ENCODE measurements around the gene PFKP. TPM values are rescaled to one million over a fixed set of nuclear protein-coding genes. Genes with fewer than 3 reads are reported as not detected.

The PFKP gene
- total RNA-seq, 2 experiments from 2014 or later = 32.2 to 38.9 TPM

- Histone ChIP-seq H3K9me3 (ENCODE audit: control insufficient read depth in 1 of 2, insufficient read depth in 1 of 2, low read length in 2 of 2) (no peaks in the 10 kb centered on the region), H3K36me3 (ENCODE audit: insufficient read depth, low read length) (no peaks in the 10 kb centered on the region), H3K27ac (ENCODE audit: low read depth in 1 of 2, low read length in 2 of 2) (no peak overlapping the region), H3K4me1 (ENCODE audit: insufficient read depth, low read length) (peaks cover 5% of the 10 kb centered on the region), H3K4me3 (ENCODE audit: low read length) (no peak overlapping the region), H3K27me3 (ENCODE audit: control insufficient read depth in 1 of 2, insufficient read depth in 2 of 2, low read length in 2 of 2) (no peaks in the 10 kb centered on the region)
- ATAC-seq (ENCODE audit: poor library complexity) (no peak), DNase-seq (no peak)
- intact Hi-C loops (cut with DNase I, micrococcal nuclease) = no loop called here
- no peak overlapping the region for H3K4me3 Mint-ChIP-seq
- peaks cover 11% of the 10 kb centered on the region for H3K27me3 Mint-ChIP-seq
- no peak overlapping the region for H3K27ac Mint-ChIP-seq
- H3K9me3 Mint-ChIP-seq = no peaks in the 10 kb centered on the region
- no peaks in the 10 kb centered on the region for H3K4me1 Mint-ChIP-seq (ENCODE audit: low read depth)
- no peaks in the 10 kb centered on the region for H3K36me3 Mint-ChIP-seq (ENCODE audit: low read depth)
- TF ChIP-seq, protein P1, sequence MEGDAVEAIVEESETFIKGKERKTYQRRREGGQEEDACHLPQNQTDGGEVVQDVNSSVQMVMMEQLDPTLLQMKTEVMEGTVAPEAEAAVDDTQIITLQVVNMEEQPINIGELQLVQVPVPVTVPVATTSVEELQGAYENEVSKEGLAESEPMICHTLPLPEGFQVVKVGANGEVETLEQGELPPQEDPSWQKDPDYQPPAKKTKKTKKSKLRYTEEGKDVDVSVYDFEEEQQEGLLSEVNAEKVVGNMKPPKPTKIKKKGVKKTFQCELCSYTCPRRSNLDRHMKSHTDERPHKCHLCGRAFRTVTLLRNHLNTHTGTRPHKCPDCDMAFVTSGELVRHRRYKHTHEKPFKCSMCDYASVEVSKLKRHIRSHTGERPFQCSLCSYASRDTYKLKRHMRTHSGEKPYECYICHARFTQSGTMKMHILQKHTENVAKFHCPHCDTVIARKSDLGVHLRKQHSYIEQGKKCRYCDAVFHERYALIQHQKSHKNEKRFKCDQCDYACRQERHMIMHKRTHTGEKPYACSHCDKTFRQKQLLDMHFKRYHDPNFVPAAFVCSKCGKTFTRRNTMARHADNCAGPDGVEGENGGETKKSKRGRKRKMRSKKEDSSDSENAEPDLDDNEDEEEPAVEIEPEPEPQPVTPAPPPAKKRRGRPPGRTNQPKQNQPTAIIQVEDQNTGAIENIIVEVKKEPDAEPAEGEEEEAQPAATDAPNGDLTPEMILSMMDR (IDR thresholded peaks at IDR 0.05) = no peak
- CTCF ChIA-PET = no interaction called here
- POLR2A ChIA-PET = no interaction called here
Observed at GRCh38 chr10:3053155-3053554, 14.2 kb upstream of the PFKP start.

GRCh38 chr10:3054183-3054850, 13.0 kb upstream of the PFKP start:
- TF ChIP-seq, protein P1 (IDR thresholded peaks at IDR 0.05) = no peak
- ChIA-PET CTCF (no interaction called here), POLR2A (no interaction called here)
- Histone ChIP-seq H3K9me3 (ENCODE audit: control insufficient read depth in 1 of 2, insufficient read depth in 1 of 2, low read length in 2 of 2) (no peaks in the 10 kb centered on the region), H3K4me1 (ENCODE audit: insufficient read depth, low read length) (peaks cover 5% of the 10 kb centered on the region), H3K36me3 (ENCODE audit: insufficient read depth, low read length) (no peaks in the 10 kb centered on the region), H3K27ac (ENCODE audit: low read depth in 1 of 2, low read length in 2 of 2) (no peak overlapping the region), H3K4me3 (ENCODE audit: low read length) (no peak overlapping the region), H3K27me3 (ENCODE audit: control insufficient read depth in 1 of 2, insufficient read depth in 2 of 2, low read length in 2 of 2) (no peaks in the 10 kb centered on the region)
- no peaks in the 10 kb centered on the region for H3K9me3 Mint-ChIP-seq
- no peak for DNase-seq
- H3K27me3 Mint-ChIP-seq = peaks cover 11% of the 10 kb centered on the region
- intact Hi-C loops (cut with DNase I, micrococcal nuclease) = no loop called here
- no peak overlapping the region for H3K27ac Mint-ChIP-seq
- H3K36me3 Mint-ChIP-seq (ENCODE audit: low read depth) = no peaks in the 10 kb centered on the region
- no peak overlapping the region for H3K4me3 Mint-ChIP-seq
- ATAC-seq (ENCODE audit: poor library complexity) = no peak
- H3K4me1 Mint-ChIP-seq (ENCODE audit: low read depth) = no peaks in the 10 kb centered on the region

- Histone ChIP-seq H3K27me3 (ENCODE audit: control insufficient read depth in 1 of 2, insufficient read depth in 2 of 2, low read length in 2 of 2) (no peaks in the 10 kb centered on the region), H3K9me3 (ENCODE audit: control insufficient read depth in 1 of 2, insufficient read depth in 1 of 2, low read length in 2 of 2) (no peaks in the 10 kb centered on the region), H3K27ac (ENCODE audit: low read depth in 1 of 2, low read length in 2 of 2) (no peak overlapping the region), H3K4me3 (ENCODE audit: low read length) (no peak overlapping the region), H3K4me1 (ENCODE audit: insufficient read depth, low read length) (peaks cover 5% of the 10 kb centered on the region), H3K36me3 (ENCODE audit: insufficient read depth, low read length) (no peaks in the 10 kb centered on the region)
- no peaks in the 10 kb centered on the region for H3K36me3 Mint-ChIP-seq (ENCODE audit: low read depth)
- H3K27ac Mint-ChIP-seq = no peak overlapping the region
- ATAC-seq (ENCODE audit: poor library complexity) (no peak), DNase-seq (no peak)
- TF ChIP-seq, protein P1 (IDR thresholded peaks at IDR 0.05) = no peak
- peaks cover 8% of the 10 kb centered on the region for H3K27me3 Mint-ChIP-seq
- H3K9me3 Mint-ChIP-seq = no peaks in the 10 kb centered on the region
- intact Hi-C loops (cut with DNase I, micrococcal nuclease) = no loop called here
- ChIA-PET CTCF (no interaction called here), POLR2A (no interaction called here)
- no peaks in the 10 kb centered on the region for H3K4me1 Mint-ChIP-seq (ENCODE audit: low read depth)
- no peak overlapping the region for H3K4me3 Mint-ChIP-seq
Observed at GRCh38 chr10:3054851-3055199, 12.5 kb upstream of the PFKP start.

Measured in CD4-positive, alpha-beta T cell (primary cell).